RWPE2 (cell line): ENCODE data around the gene CNKSR3.

Experiments
- ATAC-seq: fragments of 200-7000 bp; cut with Tn5 transposase; 3 replicates; pipeline ENCODE4 v1.9.1; 2021; ENCODE audit warnings: low read depth
- DNase-seq: peaks from one replicate; pipeline ENCODE4 v3.0.0-alpha.2; 2020; ENCODE audit warnings: low spot score
- H3K27ac ChIP-seq: fragments of 450-650 bp; 2 replicates; pipeline ENCODE4 v1.5.1; 2017; ENCODE audit warnings: mild to moderate bottlenecking; ENCODE audit not compliant: poor library complexity, severe bottlenecking
- H3K27me3 ChIP-seq: fragments of 250-450 bp; sonication (Bioruptor Pico); 2 replicates; pipeline ENCODE4 v1.5.1; 2021; ENCODE audit warnings: mild to moderate bottlenecking, moderate library complexity; ENCODE audit not compliant: insufficient read depth, poor library complexity, severe bottlenecking
- H3K36me3 ChIP-seq: fragments of 250-450 bp; sonication (Bioruptor Pico); 2 replicates; pipeline ENCODE4 v1.5.1; 2020; ENCODE audit warnings: low read depth, mild to moderate bottlenecking, moderate library complexity
- H3K4me1 ChIP-seq: fragments of 250-450 bp; sonication (Bioruptor Pico); 2 replicates; pipeline ENCODE4 v1.5.1; 2021; ENCODE audit warnings: mild to moderate bottlenecking, moderate library complexity; ENCODE audit not compliant: insufficient read depth, poor library complexity, severe bottlenecking
- H3K4me3 ChIP-seq: fragments of 250-450 bp; sonication (Bioruptor Pico); 2 replicates; pipeline ENCODE4 v1.5.1; 2021; ENCODE audit warnings: mild to moderate bottlenecking, moderate library complexity; ENCODE audit not compliant: severe bottlenecking
- H3K9me3 ChIP-seq: fragments of 250-450 bp; sonication (Bioruptor Pico); 2 replicates; pipeline ENCODE4 v1.5.1; 2021; ENCODE audit warnings: mild to moderate bottlenecking, moderate library complexity; ENCODE audit not compliant: severe bottlenecking
- TF ChIP-seq, protein P1 (sequence below): fragments of 450-650 bp; IDR thresholded peaks from one replicate; pipeline ENCODE4 v1.5.1; 2017; ENCODE audit warnings: mild to moderate bottlenecking, moderate library complexity; ENCODE audit not compliant: poor library complexity, severe bottlenecking

CNKSR3 gene

GRCh38 chr6:154432533-154433476 is 77.7 kb downstream of the CNKSR3 start:
- no peaks in the 10 kb centered on the region for H3K27me3 ChIP-seq
- no peak for DNase-seq

DNA sequence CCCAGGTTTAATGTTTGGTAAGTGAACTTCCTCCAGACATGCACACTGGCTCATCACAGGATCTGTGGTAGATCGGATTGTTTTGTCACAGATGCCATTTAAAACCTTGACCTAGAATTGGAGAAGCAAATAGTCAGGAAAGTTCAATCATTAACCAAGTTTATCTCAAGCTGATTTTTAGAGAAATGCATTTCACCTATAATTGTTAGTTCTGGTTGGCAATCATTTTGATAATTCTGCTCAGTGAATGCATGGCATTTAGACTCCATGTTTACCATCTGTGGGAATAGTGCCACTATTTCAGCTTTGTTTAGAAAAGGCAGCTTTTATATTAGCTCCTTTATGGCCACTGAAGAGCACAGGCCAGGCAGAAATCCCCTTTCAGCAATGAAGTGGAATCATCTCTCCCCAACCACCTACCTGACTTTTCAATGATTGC is 80.0 kb downstream of the CNKSR3 start:
- TF ChIP-seq, protein P1, sequence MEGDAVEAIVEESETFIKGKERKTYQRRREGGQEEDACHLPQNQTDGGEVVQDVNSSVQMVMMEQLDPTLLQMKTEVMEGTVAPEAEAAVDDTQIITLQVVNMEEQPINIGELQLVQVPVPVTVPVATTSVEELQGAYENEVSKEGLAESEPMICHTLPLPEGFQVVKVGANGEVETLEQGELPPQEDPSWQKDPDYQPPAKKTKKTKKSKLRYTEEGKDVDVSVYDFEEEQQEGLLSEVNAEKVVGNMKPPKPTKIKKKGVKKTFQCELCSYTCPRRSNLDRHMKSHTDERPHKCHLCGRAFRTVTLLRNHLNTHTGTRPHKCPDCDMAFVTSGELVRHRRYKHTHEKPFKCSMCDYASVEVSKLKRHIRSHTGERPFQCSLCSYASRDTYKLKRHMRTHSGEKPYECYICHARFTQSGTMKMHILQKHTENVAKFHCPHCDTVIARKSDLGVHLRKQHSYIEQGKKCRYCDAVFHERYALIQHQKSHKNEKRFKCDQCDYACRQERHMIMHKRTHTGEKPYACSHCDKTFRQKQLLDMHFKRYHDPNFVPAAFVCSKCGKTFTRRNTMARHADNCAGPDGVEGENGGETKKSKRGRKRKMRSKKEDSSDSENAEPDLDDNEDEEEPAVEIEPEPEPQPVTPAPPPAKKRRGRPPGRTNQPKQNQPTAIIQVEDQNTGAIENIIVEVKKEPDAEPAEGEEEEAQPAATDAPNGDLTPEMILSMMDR: no peak
- Histone ChIP-seq H3K36me3 (no peaks in the 10 kb centered on the region), H3K27me3 (no peaks in the 10 kb centered on the region), H3K4me3 (no peak overlapping the region), H3K9me3 (no peaks in the 10 kb centered on the region), H3K4me1 (no peaks in the 10 kb centered on the region), H3K27ac (no peak overlapping the region)
- ATAC-seq (no peak), DNase-seq (no peak)

More at GRCh38 chr6:154432533-154433476, 77.7 kb downstream of the CNKSR3 start:
- Histone ChIP-seq H3K36me3 (no peaks in the 10 kb centered on the region), H3K4me3 (no peak overlapping the region), H3K4me1 (no peaks in the 10 kb centered on the region), H3K9me3 (no peaks in the 10 kb centered on the region), H3K27ac (no peak overlapping the region)
- ATAC-seq: no peak
- TF ChIP-seq, protein P1: no peak

DNA sequence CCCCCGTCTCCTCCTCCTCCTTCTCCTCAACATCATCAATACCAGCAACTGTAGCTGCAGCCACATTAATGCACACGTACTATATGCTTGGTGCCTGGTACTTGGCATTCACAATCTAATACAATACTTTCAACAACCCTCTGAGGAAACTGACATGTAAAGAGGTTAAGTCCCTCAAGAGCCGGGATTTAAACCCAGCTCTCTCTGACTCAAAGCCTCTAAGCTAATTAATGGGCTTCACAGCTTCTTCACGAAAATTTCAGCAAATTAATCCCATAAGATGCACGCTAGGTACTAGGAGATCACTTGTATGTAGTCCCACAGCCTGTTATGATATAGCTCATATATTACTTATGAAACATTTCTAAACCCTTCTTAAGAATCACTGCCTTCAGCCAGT is 80.8 kb downstream of the CNKSR3 start:
- no peaks in the 10 kb centered on the region for H3K9me3 ChIP-seq
- TF ChIP-seq, protein P1: no peak

DNA sequence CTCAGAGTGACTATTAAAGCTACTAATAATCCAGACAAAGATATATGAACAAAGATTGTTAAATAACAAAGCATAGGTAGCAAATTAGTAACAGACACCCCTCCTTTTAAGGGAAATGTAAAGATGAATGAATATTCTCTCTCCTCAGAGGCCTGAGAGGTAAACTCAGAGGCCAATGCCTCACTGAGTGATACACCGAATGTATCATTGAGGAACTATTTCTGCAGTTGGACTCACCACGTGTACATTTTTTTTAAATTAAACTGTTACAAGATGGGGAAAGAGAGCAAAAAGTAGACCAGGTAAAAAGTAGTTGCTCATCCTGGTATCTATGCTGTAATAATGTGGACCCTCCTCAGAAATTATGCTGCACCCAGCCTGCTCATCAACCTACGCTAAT is 81.6 kb downstream of the CNKSR3 start:
- TF ChIP-seq, protein P1: no peak
- Histone ChIP-seq H3K4me3 (no peak overlapping the region), H3K27ac (no peak overlapping the region), H3K9me3 (no peaks in the 10 kb centered on the region), H3K4me1 (no peaks in the 10 kb centered on the region), H3K27me3 (no peaks in the 10 kb centered on the region), H3K36me3 (no peaks in the 10 kb centered on the region)
- no peak for ATAC-seq
- DNase-seq: no peak

More for the DNA sequence above, 80.8 kb downstream of the CNKSR3 start:
- Histone ChIP-seq H3K4me3 (no peak overlapping the region), H3K27me3 (no peaks in the 10 kb centered on the region), H3K27ac (no peak overlapping the region), H3K36me3 (no peaks in the 10 kb centered on the region), H3K4me1 (no peaks in the 10 kb centered on the region)
- ATAC-seq (no peak), DNase-seq (no peak)

GRCh38 chr6:154427446-154427845 is 83.0 kb downstream of the CNKSR3 start:
- ATAC-seq: no peak
- no peaks in the 10 kb centered on the region for H3K9me3 ChIP-seq
- H3K4me1 ChIP-seq: no peaks in the 10 kb centered on the region
- TF ChIP-seq, protein P1: no peak
- DNase-seq: no peak
- no peak overlapping the region for H3K27ac ChIP-seq
- H3K4me3 ChIP-seq: no peak overlapping the region
- no peaks in the 10 kb centered on the region for H3K27me3 ChIP-seq
- no peaks in the 10 kb centered on the region for H3K36me3 ChIP-seq
